GM08714 (cell line): ENCODE measurements around the gene MSH2.

ENCODE experiments used
- H3K4me3 ChIP-seq: fragments of 200-500 bp; sonication (Bioruptor generic); 2 replicates; pipeline ENCODE4 v1.5.1; 2014; ENCODE audit warnings: mild to moderate bottlenecking, low read length, inconsistent platforms
- ZNF274 ChIP-seq: IDR thresholded peaks from 2 replicates; pipeline ENCODE4 v1.6.1; 2012; ENCODE audit warnings: mild to moderate bottlenecking, low read depth, low read length

MSH2 gene

GRCh38 chr2:47503481-47504070 lies 100.6 kb downstream of the MSH2 start:
- H3K4me3 ChIP-seq, result no peak overlapping the region; the same call in 1 of the 2 replicates
- no peak for TF ChIP-seq ZNF274

DNA sequence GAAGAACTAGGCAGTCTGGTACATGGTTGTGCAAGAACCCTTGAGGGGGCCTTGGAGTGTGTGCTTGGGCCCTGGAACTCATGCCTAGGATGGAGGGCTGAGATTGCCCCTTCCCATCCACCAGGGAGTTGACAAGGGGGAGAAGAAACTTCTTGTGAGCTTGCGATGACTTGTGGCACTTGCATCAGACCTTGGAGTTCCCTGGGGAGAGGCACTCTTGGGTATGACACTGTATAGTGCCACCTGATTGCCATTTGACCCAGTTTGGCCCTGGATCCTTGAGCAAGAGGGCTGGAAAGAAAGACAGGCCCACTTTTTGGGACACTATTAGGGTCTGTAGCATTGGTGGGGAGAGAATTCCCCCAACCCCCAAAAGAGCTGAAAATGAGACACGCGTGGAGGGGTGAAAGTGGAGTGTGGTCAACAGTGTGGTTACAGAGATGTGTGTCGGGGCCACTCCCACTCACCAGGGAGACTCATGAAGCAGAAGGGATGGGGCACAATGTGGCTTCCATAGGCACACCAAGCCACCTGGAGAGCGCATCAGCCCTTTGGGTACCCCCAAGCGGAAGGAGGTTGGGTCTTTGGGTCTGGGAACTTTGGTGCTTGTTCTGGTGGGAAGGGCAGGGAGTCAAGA lies 101.3 kb downstream of the MSH2 start:
- H3K4me3 ChIP-seq, result no peak overlapping the region; the same call in 1 of the 2 replicates

GRCh38 chr2:47506024-47506423 lies 103.1 kb downstream of the MSH2 start:
- no peak for TF ChIP-seq ZNF274
- H3K4me3 ChIP-seq, result no peak overlapping the region

More for the DNA sequence above, 101.3 kb downstream of the MSH2 start:
- TF ChIP-seq ZNF274, result no peak

DNA sequence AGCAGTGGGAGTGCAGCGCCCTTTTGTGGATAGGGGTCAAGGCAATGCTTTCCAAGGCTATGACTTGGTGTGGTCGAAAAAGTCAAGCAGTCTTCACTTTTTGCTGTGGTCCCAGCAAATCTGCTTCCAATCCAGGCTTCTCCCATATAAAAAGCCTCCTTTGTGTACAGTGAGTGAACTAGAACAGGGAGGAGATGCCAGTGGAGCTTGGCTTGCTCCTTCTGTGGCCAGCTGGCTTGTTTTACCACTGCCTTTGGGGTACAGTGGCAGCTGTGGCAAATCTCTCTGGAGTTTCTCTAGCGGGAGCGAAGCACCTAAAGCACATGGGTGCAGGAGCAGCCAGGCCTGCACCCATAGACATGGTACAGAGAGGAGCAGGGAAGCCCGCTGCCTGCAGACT lies 103.5 kb downstream of the MSH2 start:
- TF ChIP-seq ZNF274, result no peak
- no peak overlapping the region for H3K4me3 ChIP-seq

GRCh38 chr2:47508080-47508479 lies 105.1 kb downstream of the MSH2 start:
- no peak for TF ChIP-seq ZNF274
- no peak overlapping the region for H3K4me3 ChIP-seq

GRCh38 chr2:47508641-47509040 lies 105.7 kb downstream of the MSH2 start:
- H3K4me3 ChIP-seq, result no peak overlapping the region
- TF ChIP-seq ZNF274, result no peak

- H3K4me3 ChIP-seq, result no peak overlapping the region
- TF ChIP-seq ZNF274, result no peak
Observed at GRCh38 chr2:47509250-47509649, 106.3 kb downstream of the MSH2 start.

GRCh38 chr2:47509821-47510385 lies 106.9 kb downstream of the MSH2 start:
- TF ChIP-seq ZNF274, result no peak
- H3K4me3 ChIP-seq, result no peak overlapping the region

- no peak for TF ChIP-seq ZNF274
Observed at GRCh38 chr2:47510745-47511144, 107.8 kb downstream of the MSH2 start.

DNA sequence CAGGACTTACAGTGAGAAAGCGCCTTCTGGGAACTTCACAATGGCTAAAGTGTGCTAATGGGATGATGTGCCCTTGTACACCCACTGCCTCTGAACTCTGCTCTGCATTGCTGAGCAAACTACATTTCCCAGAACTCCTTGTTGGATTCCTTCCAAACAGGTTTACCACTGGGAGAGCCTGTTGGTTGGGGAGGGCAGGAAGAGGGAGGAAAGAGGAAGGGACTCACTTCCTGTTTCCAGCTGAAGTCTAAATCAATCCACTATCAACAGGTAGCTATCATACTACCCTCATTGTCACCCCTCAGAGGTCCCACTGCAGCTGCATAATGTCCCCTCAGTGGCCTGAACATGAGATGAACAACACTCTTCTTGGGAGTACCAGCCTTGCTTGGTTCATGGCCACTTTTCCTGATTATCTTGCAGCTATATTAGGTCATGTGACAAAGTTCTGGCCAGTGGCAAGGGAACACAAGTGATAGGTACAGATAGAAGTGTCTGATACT lies 109.7 kb downstream of the MSH2 start:
- no peak for TF ChIP-seq ZNF274
- no peak overlapping the region for H3K4me3 ChIP-seq

More at GRCh38 chr2:47510745-47511144, 107.8 kb downstream of the MSH2 start:
- H3K4me3 ChIP-seq, result no peak overlapping the region

DNA sequence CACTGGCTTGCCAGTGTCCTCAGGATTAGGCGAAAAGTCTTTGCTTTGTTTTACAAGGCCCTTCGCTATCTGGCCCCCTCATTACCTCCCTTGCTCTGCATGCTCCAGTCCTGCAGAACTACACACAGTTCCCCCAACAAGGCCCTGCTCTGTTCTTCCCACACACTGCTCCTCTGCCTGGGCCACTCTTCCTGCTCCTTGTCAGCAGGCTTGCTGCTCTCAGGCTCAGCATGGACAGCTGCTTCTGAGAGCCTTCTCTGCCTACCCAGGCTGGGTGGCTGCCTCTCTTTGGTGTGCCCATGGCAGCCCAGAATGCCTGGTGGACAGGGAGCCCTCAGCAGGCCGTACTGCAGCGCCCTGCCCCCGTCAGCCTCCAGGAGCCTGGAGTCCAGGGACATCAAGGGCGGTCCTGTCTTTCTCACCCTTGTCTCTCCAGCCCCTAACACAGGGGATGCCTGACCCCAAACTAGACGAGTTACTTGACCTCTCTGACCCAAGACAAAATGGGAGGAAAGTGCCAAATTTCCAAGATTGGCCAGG lies 111.1 kb downstream of the MSH2 start:
- no peak for TF ChIP-seq ZNF274
- no peak overlapping the region for H3K4me3 ChIP-seq

GRCh38 chr2:47516360-47517104 lies 113.6 kb downstream of the MSH2 start:
- no peak overlapping the region for H3K4me3 ChIP-seq
- no peak for TF ChIP-seq ZNF274

DNA sequence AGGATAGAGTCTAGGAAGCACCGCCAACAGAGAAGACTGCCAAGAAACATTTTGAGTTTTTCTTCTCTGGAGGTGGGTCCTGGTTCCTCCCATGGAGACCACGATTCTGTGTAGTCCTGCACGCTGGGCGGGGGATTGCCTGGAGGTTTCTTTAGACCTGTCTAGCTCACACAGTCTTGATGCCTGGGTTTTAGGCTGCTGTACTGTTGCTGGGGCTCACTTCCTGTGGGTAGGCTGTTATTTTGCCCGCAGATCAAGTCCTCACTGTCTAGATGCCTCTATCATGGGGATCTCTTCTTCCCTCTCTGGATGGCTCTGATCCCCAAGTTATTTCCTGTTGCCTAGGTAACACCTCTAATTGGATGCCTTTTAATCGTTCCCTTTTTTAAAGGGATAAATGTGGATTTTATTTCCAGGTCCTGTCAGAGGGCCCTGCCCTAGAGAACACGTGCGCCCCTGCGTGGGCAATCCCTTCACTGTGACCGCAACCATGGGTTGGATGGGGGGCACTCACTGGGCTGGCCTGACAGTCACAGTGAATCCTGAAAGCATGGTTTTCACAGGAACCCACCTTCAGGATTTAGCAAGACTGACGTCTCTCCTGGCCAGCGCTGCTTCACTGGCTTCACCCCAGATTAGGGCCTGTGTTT lies 115.7 kb downstream of the MSH2 start:
- no peak overlapping the region for H3K4me3 ChIP-seq
- TF ChIP-seq ZNF274, result no peak

- TF ChIP-seq ZNF274, result no peak
- H3K4me3 ChIP-seq, result no peak overlapping the region
Observed at GRCh38 chr2:47519147-47519537, 116.2 kb downstream of the MSH2 start.
